SHP77 (cell line): Measurements from ENCODE around the gene ZNF670.

Experiments used
- DNase-seq, 2 experiments: peaks; one replicate each; lab custom pipeline; 2025; lab: John Stamatoyannopoulos, UW

Gene ZNF670

DNA sequence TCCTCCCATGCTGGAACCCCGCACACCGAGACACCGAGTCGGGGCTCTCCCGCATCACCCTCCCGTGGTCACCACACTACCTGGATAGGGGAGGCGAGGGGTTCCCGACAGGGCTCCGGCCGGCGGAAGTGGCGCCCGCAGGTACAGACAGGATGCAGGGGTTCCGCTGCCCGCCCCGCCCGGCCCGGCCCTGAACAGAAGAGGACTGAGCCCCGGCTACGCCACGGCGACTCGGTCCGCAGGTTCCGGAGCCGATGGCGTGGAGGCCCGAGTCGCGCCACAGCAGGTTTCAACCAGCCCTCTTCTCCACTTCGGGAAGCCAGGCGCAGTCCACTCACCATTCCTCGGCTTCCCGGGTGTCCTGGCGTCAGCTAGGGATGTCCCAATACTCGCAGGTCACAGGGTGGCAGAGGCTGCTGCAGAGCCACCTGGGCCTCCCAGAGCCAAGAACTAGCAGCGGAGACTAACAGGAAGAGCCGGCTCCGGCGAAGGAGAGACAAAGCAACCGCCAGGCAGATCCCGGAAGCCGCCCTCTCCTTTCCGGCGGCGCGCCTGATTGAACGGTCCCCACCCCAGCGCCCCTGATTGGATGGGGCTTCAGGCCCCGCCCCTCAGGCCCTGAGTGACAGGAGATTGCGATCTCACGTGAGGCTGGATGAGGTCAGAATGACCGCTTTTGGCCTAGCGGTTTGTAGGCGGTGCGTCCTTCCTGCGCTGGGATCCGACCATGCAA, 25.4 kb upstream of the ZNF670 start, which contains the start of gene ZNF669:
TSS of gene ZNF669 (minus strand) at position 498 of the 733 bp plus-strand sequence. CDS start at position 341, 157 bp downstream.
- DNase-seq: peak; percentile 97

DNA sequence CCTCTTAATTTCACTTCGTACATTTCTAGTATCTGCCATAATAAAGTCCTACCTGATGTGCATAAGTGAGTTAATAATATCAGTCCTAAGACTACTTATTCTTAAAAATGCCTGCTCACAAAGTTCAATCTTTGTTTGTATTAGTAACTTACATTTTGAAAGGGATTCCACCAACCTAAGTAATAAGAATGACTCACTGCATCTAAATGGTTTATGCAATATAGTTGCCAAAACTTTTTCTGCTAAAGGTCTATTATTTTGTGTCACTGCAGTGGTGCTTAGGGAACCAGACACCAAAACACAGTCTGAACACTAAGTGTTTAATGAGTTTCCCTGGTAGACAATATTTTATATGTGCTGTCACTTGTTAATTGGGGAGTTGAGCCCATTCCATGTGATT, 23.8 kb upstream of the ZNF670 start:
- no peak for DNase-seq

DNA sequence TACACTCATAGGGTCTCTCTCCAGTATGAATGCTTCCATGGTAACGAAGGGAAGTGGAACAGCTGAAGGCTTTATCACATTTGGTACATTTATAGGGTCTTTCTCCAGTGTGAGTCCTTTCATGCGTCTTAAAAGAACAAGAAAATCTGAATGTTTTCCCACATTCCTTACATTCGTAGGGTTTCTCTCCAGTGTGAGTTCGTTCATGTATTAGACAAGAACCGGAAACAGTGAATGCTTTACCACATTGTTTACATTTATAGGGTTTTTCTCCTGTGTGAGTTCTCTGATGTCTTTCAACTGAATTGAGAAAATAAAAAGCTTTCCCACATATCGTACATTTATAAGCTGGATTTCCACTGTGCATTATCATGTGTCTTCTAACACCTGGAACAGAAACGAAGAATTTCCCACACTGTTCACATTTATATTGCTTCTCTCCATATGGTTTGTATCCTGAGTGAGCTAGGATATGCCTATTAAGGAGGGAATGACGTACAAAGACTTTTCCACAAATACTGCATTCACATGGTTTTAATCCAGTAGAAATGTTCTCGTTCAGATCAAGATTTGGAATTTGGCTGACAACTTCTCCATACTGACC, 22.2 kb upstream of the ZNF670 start:
- no peak for DNase-seq

DNA sequence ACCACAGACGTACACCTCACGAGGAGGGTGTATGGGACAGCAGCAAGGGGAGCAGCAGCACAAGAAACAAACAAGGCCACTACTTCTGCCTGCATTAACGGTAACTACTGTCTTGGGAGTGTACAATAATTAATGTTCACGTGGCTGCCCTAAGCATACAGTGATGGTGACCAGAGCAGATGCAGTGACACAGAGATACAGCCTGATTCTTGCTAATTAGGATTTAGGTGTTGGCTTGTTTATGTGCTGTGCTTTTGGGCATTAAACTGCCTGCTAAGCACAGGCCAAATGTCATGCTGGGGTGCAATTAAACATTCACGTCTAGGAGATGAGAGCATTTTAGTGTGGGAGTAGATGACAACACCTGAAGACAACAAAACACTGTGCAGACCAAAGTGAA, 18.3 kb upstream of the ZNF670 start:
- no peak for DNase-seq

DNA sequence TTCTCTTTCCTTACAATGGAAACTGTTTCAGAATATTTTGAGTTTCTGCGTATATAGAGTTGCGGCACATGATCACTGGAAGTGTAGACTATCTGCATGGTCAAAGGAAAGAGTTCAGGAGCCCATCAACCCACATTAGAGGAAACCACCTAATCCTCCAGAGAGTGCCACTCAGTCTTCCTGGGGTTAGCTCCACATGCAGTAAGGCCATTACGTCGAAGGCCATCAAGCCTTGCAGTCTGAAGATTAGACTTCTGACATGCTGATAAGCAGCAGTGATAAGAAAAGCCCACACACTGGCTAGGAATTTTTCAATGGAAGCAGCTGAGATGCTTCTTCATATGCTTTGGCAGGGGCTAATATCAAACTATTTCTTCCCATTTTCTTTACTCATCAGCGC, 17.9 kb upstream of the ZNF670 start:
- DNase-seq: no peak

DNA sequence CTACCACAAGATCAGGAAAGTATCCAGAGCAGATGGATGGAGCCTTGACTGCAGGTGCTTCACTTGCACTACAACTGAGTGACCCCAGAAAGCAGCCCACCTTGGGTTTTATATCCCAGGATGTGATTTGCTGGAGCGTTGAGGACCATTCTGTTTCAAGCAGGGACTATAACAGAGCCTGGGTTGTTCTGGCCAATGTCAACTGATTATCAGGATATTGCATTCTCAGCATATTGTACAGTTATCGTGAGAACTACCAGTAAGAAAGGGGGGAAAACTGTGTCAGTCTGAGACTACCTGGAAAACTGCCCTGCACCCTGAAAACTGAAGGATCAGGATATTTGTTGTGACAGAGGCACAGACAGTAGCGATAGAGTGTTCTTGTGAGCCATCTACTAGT, 17.5 kb upstream of the ZNF670 start:
- no peak for DNase-seq

DNA sequence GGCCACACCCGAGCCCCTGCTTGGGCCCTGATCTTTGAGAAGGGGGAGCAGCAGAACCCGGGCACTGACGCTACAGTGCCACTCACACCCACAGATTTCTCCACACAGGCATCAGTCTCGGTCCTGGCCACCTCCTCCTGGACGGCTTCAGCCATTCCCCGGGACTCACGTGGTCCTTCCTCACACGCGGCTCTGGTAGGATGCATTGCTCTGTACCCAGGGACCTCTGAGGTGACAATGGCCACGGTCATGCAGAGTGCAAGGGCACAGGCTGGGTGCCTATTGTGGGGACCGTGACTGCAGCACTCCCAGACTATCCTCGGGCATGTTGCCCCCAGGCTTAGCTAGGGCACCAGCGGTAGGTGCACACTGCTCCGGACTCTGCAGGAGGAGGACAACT, 11.8 kb upstream of the ZNF670 start:
- DNase-seq: no peak

DNA sequence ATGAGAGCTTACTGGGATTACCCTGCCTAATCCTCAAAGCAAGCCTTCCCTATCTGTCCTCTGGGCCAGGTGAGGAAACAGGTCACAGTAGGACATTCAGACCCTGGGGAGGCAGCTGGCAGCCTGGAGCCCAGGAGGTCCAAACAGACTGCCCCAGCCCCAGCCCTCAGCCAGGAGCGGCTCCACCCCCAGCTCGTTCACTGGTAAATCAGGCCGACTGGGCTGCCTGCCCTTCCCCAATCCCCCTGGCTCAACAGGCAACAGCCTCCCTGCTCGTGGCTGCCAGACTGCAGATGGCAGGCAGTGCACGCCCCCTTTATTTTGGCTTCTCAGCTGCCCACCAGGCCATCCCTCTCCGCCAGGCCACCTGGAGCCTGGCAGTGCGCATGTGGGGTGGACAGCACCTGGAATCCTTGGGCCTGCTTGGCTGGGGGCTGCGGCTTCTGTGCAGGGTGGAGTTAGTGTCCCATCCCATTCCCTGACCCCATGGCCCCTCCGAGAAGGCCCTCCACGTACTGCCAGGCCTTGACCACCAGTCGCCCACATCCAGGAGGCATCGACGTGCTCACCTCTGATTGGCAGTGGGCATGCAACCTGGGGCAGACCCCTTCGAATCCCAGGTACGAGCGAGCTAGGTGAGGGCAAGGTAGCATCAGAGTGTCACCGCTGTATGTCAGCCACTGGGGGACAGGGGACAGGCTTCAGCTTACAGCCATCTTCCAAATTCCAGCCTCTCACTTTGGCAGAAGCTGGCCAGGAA, 11.2 kb upstream of the ZNF670 start:
- no peak for DNase-seq

DNA sequence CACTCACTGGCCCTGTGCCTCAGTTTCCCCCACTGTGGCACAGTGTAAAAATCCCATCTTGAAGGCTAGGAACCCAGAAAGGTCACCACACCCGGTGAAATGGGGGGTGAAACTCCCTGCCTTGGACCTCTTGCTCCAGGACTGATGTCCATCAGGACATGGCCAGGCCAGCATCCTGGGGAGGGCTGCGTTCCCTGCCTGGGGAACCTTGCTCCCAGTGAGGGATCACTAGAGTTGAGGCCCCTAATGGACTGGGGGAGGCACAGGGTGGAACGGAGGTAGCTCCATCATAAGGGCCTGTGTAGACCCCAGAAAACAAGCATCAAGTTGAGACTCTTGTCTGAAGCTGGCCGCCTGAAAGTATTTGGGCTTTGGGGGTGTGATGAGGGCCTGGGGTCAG, 10.4 kb upstream of the ZNF670 start:
- no peak for DNase-seq

DNA sequence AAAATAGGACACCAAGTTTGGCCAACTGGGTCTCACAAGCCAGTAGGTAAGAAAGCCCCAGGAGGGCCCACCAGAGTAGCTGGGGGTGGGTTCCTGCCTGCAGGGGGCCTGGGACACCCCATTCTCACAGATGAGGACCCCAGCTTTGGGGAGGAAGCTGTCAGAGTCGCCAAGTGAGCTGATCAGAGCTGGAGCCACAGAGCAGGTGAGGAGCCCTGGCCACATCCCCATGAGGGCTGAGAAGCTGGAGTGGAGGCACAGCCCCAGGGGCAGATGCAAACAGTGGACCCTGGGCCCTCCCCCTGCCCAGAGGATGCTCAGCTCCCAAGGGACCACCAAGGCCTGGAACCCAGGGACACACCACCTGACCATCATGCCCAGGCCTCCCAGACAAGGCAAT, 8.6 kb upstream of the ZNF670 start:
- no peak for DNase-seq

DNA sequence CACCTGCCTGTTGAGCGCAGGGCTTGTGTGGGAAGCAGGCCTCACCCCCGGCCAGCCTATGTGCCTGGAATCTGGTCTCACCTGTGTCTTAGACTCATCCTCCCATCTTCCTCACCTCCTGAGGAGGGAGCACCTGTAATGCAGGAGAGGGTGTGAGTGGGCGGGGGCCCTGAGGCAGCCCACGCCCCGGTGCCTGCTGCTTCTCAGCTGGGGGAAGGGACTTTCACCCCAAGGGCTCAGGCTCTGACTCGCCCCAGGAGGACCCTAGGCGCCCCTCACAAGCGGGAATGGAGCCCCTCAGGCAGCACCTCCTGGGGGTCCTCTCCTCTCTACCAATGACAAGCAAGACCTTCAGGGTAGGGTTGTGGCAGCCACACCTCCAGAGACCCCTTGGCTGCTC, 6.7 kb upstream of the ZNF670 start:
- DNase-seq: no peak

DNA sequence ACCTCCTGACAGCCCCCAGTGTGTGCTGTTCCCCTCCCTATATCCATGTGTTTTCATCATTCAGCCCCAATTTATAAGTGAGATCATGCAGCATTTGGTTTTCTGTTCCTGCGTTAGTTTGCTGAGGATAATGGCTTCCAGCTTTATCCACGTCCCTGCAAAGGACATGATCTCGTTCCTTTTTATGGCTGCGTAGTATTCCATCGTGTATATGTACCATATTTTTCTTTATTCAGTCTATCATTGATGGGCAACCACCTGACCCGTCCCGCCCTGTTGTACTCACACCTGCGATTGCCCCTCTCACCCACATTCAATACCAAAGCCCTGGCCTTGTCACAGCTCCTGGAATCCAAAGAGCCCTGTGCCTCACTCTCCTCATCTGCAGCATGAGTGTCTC, 6.2 kb upstream of the ZNF670 start:
- no peak for DNase-seq

DNA sequence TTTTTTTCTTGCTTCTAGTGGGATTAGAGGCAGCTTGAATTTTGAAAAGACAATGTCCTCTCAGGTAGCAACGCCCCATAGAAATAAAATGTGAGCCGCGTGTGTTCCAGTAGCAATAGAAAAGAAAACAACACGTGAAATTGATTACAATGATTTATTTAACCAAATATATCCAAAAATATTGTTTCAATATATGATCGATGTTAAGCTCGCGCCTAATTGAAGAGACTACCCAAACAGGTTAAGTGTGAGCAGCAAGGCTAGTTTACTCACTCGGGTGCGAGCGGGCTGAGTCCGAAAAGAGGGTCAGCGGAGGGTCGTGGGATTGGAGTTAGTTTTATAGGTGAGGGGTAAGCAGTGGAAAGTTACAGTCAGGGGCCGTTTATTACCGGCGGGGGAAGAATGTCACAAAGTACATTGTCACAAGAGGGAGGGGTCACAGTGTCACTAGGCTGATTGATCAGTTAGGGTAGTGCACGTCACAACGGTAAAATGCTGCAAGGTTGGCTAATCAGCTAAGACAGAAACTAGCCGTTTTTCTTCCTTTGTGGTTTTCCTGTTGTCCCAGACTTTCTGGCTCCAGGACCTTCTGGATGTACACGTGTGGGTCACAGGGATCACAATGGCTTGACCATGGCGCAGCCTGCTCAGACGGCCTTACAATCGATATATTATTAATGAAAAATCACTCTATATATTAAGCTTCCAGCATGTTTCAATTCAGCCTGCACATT, 697 bp upstream of the ZNF670 start:
- no peak for DNase-seq

DNA sequence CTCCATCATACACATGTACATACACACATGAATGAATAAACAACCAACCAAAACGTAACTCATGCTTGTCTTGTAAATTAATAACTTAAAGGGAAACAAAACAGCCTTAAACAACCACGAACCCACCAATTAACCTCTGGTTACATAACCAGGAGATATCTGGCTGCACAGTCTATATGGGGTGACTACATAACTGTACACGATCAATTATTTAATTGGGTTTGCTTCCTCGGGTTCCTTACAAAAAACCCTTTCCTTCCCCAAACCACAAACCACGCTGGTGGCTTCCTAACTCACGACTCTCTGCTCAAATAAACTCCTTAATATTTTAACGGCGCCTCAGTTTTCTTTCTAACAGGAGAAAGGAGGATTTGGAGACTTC, 744 bp downstream of the ZNF670 start:
- DNase-seq: no peak

DNA sequence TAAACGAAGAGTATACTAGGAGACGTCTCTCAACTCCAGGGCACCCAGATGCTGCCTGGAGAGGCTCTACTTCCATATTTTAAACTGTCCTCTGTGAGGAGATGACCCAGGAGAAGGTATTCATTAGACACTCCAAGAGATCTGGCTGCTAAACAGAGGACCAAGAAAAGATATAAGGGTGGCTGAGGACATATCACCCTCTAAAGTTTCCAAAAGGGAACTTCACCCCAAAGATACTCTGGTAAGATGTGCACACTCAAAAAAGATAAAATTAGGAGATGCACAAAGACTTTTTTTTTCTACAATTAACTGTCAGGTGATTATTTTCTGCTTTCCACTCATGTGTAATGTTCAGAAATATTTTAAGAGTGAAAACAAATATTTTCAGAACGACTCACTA, 1.4 kb downstream of the ZNF670 start:
- DNase-seq: no peak

DNA sequence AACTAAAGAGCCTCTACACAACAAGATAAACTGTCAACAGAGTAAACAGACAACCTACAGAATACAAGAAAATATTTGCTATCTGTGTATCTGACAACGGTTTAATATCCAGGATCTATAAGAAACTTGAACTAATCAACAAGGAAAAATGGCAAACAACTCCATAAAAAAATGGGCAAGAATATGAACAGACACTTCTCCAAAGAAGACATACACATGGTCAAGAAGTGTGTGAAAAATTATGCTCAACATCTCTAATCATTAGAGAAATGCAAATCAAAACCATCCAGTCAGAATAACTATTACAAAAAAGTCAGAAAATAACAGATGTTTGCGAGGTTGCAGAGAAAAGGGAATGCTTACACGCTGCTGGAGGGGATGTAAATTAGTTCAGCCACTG, 8.0 kb downstream of the ZNF670 start:
- no peak for DNase-seq

DNA sequence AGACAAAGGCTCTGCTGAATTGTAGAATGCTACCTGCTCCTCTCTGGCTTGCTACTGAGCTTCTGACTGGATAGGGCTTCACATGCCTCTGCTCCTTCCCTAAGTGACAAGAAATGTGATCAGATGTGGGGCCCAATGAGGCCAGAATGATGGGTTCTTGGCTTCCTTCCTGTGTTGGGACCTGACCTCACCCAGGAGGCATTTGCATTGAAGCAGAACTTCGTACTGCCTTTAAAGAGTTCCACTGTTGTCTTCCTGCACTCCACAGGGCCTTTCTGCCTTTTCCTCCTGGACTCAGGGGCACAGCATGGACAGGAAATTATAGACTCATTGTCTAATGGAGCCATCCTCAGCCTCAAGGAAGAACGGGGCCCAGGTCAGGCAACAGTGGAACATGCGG, 14.3 kb downstream of the ZNF670 start:
- DNase-seq: no peak

DNA sequence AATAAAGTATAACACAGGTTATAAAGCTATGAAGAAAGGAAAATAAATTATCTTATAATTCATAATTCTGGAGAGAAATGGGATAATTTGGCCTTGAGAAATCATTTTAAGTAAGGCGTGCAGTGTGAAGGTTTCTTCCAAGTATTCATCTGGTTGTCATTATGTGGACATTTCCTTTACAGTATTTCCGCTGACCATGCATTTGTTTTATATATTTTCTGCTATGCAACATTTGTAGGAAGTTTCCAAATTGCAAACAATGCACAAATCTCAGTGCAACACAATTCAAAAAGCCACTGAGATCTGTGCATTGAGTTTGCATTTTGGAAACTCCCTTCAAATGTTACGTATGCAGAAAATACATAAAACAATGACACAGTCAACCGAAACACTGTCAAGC, 17.8 kb downstream of the ZNF670 start:
- DNase-seq: no peak

DNA sequence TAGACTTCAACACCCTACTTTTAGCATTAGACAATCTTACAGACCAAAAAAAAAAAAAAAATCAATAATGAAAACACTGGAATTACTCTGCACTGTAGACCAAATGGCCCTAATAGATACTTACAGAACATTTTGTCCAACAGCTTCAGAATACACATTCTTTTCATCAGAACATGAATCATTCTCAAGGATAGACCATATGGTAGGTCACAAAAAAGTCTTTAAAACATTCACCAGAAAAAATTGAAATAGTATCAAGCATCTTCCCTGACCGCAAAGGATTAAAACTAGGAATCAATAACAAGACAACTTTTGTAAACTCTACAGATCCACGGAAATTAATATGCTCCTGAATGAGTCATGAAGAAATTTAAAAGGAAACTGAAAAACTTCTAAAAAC, 22.5 kb downstream of the ZNF670 start:
- DNase-seq: no peak

DNA sequence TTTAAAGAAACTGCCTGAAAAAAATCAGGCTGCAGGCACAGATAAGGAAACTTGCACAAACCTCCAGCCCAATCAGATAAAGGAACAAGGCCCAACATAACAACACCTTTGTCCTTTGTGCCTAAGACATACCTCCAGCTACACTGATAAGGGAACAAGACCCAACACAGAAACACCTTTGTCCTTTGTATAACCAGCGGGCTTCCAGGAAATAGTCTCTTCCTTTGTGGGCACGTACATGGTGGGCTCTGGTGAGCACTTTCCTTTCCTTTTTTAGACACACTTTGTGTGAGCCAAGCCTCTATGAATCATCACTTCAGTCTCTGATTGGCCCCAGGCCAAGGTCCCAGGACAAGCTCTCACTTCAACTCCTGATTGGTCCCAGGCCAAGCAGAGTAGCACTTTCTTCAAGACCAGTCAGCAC, 23.6 kb downstream of the ZNF670 start:
- no peak for DNase-seq

DNA sequence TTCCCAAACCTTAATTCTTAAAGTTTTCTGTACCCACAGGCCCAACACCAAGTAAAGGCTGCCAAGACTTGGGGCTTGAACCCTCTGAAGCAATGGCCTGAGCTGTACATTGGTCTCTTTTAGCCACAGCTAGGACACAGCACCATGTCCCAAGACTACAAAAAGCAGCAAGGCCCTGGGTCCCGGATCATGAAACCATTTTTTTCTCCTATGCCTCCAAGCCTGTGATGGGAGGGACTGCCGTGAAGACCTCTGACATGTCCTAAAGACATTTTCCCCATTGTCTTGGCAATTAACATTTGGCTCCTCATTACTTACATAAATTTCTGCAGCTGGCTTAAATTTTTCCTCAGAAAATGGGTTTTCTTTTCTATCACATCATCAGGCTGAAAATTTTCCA, 30.9 kb downstream of the ZNF670 start:
- DNase-seq: no peak

DNA sequence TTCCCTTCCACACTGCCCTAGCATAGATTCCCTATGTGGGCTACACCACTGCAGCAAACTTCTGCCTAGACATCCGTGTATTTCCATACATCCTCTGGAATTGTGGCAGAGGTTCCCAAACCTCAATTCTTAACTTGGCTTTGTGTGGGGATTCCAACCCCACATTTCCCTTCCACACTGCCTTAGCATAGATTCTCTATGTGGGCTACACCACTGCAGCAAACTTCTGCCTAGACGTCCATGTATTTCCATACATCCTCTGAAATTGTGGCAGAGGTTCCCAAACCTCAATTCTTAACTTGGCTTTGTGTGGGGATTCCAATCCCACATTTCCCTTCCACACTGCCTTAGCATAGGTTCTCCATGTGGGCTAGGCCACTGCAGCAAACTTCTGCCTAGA, 31.4 kb downstream of the ZNF670 start:
- DNase-seq: no peak

DNA sequence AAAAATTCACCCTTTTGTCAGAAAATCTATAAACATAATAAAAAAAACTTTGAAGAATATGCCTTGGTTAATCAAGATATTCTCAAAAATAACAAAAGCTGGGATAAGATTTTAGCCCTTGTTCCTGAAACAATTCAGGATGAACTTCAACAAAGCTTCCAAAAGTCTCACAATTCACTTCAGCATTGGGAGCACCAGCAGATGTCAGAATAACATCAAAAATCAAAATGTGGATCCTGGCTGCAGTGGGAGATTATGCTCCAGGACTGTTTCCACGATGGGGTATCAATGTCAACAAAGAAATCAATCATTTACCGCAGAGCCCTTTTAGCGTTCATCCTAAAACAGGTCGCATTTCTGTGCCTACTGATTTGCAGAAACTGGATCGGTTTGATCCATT, 35.2 kb downstream of the ZNF670 start:
- DNase-seq: no peak
